ENCODE measurements around the gene HBA1.
A peak's percentile ranks its signal among the peaks of the same experiment; 100 is the strongest.

Gene HBA1

GRCh38 chr16:177394-177822, 928 bp downstream of the HBA1 start:
- peaks cover 62% of the 10 kb centered on the region for H3K27me3 ChIP-seq
- H3K9me3 ChIP-seq, result no peaks in the 10 kb centered on the region
- H3K4me3 ChIP-seq (ENCODE audit: low read depth, low read length), result no peak overlapping the region
- no peak for DNase-seq
- no peaks in the 10 kb centered on the region for H3K36me3 ChIP-seq
- TF ChIP-seq CTCF (IDR thresholded peaks at IDR 0.05; ENCODE audit: low read depth, low read length), result no peak
- peaks cover 7% of the 10 kb centered on the region for H3K4me1 ChIP-seq

- no peak for TF ChIP-seq CTCF (IDR thresholded peaks at IDR 0.05; ENCODE audit: low read depth, low read length)
- H3K27me3 ChIP-seq, result peaks cover 61% of the 10 kb centered on the region
- no peak for DNase-seq
These were observed 1.6 kb downstream of the HBA1 start for GRCh38 chr16:177981-178667.

GRCh38 chr16:178668-179015, 2.2 kb downstream of the HBA1 start:
- Histone ChIP-seq H3K27me3 (peaks cover 56% of the 10 kb centered on the region), H3K36me3 (no peaks in the 10 kb centered on the region)

More at GRCh38 chr16:177981-178667, 1.6 kb downstream of the HBA1 start:
- Histone ChIP-seq H3K4me1 (peaks cover 7% of the 10 kb centered on the region), H3K36me3 (no peaks in the 10 kb centered on the region), H3K9me3 (no peaks in the 10 kb centered on the region), H3K4me3 (ENCODE audit: low read depth, low read length) (no peak overlapping the region)

GRCh38 chr16:179211-180092, 3.0 kb downstream of the HBA1 start:
- no peak for TF ChIP-seq CTCF (IDR thresholded peaks at IDR 0.05; ENCODE audit: low read depth, low read length)
- no peak overlapping the region for H3K4me3 ChIP-seq (ENCODE audit: low read depth, low read length)
- peaks cover 7% of the 10 kb centered on the region for H3K4me1 ChIP-seq
- peaks cover 54% of the 10 kb centered on the region for H3K27me3 ChIP-seq
- no peaks in the 10 kb centered on the region for H3K9me3 ChIP-seq
- no peaks in the 10 kb centered on the region for H3K36me3 ChIP-seq
- DNase-seq, result no peak

More at GRCh38 chr16:178668-179015, 2.2 kb downstream of the HBA1 start:
- Histone ChIP-seq H3K9me3 (no peaks in the 10 kb centered on the region), H3K4me1 (peaks cover 7% of the 10 kb centered on the region), H3K4me3 (ENCODE audit: low read depth, low read length) (no peak overlapping the region)
- no peak for DNase-seq
- no peak for TF ChIP-seq CTCF (IDR thresholded peaks at IDR 0.05; ENCODE audit: low read depth, low read length)

- Histone ChIP-seq H3K9me3 (no peaks in the 10 kb centered on the region), H3K4me1 (peaks cover 7% of the 10 kb centered on the region), H3K4me3 (ENCODE audit: low read depth, low read length) (peak within 1 kb of the TSS; percentile 46), H3K36me3 (0 out of 2 replicates have a peak, but pooled peaks cover 1% of the 10 kb centered on the region), H3K27me3 (peaks cover 48% of the 10 kb centered on the region)
- peak; percentile 21; the same call in 1 of the 2 replicates for TF ChIP-seq CTCF (IDR thresholded peaks at IDR 0.05; ENCODE audit: low read depth, low read length)
- peak; percentile 80 for DNase-seq
These were observed 3.7 kb downstream of the HBA1 start, which contains the start of gene HBQ1 for GRCh38 chr16:180101-180675. TSS of gene HBQ1 (plus strand) at chr16:180459. CDS start at chr16:180487, 28 bp downstream.
